Endothelial cell of umbilical vein (primary cell): ENCODE measurements around the gene NOXA1.

Experiments
- EZH2 ChIP-seq: IDR thresholded peaks from 2 replicates; pipeline ENCODE4 v1.6.1; 2012; ENCODE audit warnings: borderline replicate concordance, low read depth, mild to moderate bottlenecking, moderate library complexity, low read length, inconsistent platforms; ENCODE audit not compliant: severe bottlenecking
- FOS ChIP-seq: IDR thresholded peaks from 2 replicates; pipeline ENCODE4 v1.6.1; 2011; ENCODE audit warnings: mild to moderate bottlenecking, low read length, moderate library complexity, borderline replicate concordance; ENCODE audit not compliant: insufficient read depth
- GATA2 ChIP-seq: IDR thresholded peaks from 2 replicates; pipeline ENCODE4 v1.7.0; 2011; ENCODE audit warnings: low read depth, mild to moderate bottlenecking, moderate library complexity, mixed read lengths, low read length; ENCODE audit not compliant: insufficient read length, insufficient read depth
- POLR2A ChIP-seq: IDR thresholded peaks from 2 replicates; pipeline ENCODE4 v1.6.1; 2012; ENCODE audit warnings: low read depth, mild to moderate bottlenecking, control low read depth, low read length
- POLR2AphosphoS5 ChIP-seq: IDR thresholded peaks from 2 replicates; pipeline ENCODE4 v1.6.1; 2012; ENCODE audit warnings: low read depth, mild to moderate bottlenecking, control low read depth, low read length, moderate library complexity; ENCODE audit not compliant: insufficient read depth
- TF ChIP-seq, protein P1 (sequence below), 2 donors: IDR thresholded peaks; 1 replicate in 1 of 2; 2 replicates in 1 of 2; pipeline ENCODE4 v1.5.1; 2011; ENCODE audit warnings: low read length in 2 of 2, mild to moderate bottlenecking in 2 of 2, moderate library complexity in 2 of 2, control low read depth in 1 of 2, inconsistent platforms in 1 of 2, low read depth in 1 of 2; ENCODE audit not compliant: insufficient read depth in 1 of 2; ENCODE audit errors: extremely low read depth in 1 of 2

DNA sequence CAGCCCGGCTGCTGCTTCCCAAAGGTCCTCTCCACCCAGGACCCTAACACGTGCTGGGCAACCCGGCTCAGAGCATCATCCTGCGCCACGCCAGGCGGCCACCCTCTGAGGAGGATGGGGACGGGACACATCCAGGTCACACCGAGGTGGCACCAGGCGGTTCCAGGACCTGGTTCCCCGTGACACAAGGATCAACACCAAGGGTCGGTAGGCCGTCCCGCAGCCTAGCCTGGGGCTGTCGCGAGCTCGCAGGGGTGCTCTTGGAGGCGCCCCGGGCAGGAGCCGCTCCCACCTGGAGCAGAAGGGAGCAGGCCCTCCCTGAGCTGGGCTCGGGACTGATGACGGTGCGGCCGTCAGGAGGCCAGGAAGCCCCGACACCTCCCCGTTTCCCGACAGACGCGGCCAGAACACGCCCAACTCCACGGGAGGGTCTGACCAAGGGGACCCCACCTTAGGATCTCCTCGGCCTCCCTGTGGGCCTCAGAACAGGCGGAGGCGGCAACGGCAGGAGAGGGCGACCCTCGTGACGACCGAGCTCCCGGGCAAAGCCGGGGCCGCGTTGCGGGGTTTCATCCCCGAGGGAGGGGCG lies 6.5 kb upstream of the NOXA1 start:
- TF ChIP-seq, protein P1, sequence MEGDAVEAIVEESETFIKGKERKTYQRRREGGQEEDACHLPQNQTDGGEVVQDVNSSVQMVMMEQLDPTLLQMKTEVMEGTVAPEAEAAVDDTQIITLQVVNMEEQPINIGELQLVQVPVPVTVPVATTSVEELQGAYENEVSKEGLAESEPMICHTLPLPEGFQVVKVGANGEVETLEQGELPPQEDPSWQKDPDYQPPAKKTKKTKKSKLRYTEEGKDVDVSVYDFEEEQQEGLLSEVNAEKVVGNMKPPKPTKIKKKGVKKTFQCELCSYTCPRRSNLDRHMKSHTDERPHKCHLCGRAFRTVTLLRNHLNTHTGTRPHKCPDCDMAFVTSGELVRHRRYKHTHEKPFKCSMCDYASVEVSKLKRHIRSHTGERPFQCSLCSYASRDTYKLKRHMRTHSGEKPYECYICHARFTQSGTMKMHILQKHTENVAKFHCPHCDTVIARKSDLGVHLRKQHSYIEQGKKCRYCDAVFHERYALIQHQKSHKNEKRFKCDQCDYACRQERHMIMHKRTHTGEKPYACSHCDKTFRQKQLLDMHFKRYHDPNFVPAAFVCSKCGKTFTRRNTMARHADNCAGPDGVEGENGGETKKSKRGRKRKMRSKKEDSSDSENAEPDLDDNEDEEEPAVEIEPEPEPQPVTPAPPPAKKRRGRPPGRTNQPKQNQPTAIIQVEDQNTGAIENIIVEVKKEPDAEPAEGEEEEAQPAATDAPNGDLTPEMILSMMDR (IDR thresholded peaks at IDR 0.05; ENCODE audit: extremely low read depth in 1 of 2, insufficient read depth in 1 of 2, low read depth in 1 of 2, low read length in 2 of 2), result no peak
- TF ChIP-seq POLR2AphosphoS5 (no peak), GATA2 (no peak), POLR2A (no peak), FOS (no peak), EZH2 (no peak)
